HG02759 (cell line): ENCODE measurements around the gene ADD3.
A peak's percentile ranks its signal among the peaks of the same experiment; 100 is the strongest.
"Not testable (repeated sequence)": the region's sequence is repeated elsewhere in the genome, so short reads cannot be mapped to it uniquely, and the experiment has no call there.

Experiments
- ATAC-seq: cut with Tn5 transposase; IDR thresholded peaks from one replicate; pipeline ENCODE4 v1.9.1; 2021; ENCODE audit warnings: mild to moderate bottlenecking, moderate library complexity; ENCODE audit not compliant: unreplicated experiment

The ADD3 gene

DNA sequence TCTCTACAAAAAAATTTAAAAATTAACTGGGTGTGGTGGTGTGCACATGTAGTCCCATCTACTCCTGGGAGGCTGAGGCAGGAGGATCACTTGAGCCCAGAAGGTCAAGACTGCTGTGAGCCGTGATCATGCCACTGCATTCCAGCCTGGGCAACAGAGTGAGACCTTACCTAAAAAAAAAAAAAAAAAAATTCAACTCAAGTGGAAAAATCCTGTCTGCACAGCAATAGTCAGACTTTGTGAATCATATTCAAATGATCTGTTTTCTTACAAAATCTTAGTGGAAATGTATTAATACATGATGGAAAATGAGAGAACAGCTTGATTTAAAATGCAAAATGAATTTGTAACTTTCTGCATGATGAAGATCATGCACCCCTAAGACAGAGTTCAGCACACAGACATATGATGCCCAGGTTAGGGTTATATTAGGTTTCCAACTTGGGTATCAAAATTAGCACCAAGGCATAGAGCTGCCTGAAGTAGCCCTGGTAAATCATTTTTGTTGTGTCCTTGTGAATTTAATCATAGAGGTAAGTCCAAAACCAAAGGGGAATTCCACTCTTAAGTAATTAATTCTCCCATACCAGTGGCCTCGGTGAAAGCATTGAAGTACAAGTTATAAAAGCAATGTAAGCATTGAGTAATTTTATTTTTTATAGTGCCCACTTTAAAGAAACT is 93.8 kb downstream of the ADD3 start:
- peak; percentile 69 for ATAC-seq

DNA sequence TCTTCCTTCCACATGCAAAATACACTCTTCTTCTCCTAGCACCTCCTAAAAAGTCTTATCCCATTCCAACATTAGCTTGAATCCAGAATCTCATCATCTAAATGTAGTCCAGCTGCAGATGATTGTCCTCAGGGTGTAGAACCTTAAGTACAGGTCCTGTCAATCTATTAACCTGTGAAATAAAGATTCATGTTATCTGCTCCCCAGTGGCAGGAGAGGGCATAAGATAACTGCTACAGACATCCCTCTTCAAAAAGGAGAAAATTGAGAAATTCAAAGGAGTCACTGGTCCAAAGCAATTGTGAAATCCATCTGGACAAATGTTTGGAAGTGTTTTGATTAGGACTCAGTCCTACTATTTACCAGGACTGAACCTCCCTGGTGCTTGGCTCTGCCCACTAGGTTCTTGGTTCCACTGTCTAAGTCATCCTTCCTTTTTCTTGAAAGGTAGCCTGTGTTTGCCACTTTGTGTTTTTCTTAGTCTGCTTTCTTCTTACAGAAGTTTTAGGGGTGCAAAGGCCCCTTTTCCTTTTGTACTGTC is 96.2 kb downstream of the ADD3 start:
- ATAC-seq: no peak

DNA sequence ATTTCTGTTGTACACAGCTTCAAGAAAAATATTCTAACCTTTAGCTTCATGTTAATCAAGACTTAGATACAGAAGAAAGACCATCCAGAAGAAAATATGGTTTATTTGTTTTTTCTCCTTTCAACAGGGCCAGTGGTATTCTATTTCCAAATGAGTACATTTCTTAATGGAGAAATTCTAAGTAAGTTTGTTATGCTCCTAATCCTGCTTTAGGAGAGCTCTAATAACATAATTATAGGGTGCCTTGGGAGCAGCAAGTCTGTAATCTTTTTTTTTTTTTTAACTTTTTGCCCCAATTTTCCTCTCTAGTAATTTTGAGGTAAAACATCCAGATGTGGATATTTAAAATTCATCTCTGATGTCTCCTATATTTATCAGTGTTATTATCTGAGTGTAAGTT is 98.1 kb downstream of the ADD3 start:
- no peak for ATAC-seq

DNA sequence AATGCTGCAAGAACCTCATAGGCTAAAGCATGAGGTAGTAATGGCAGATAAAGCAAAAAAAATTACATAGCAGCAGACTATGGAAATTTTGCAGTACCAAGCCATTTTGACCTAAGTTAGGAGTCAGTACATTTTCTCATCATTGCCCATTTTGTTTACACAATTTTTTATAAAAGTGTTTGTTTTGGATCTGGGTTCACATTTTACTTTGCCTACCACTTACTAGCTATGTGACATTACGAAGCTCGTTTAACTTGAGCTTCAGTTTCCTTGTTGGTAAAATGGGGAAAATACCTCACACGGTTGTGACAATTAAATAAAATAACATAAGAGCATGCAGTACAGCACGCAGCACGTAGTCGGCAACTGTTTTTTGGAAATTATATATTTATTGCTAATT is 99.6 kb downstream of the ADD3 start:
- no peak for ATAC-seq

DNA sequence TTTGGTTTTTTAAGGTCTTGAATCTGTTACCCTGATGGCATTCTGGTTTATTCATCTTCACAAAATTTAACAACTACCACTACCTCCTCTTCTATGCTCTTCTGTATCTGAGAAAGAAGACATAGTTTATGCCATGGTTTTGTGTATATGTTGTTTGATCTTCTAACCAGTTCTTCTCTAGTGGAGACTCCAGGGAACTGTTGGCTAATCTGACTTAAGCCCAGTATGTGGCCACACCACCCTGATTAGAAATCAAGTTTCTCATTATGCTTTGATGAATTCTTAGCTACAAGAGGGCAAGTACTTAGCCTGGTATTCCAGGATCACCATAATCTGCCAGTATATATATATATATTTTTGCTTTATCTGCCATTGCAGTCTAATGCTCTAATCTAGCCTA is 100.1 kb downstream of the ADD3 start:
- ATAC-seq: no peak

DNA sequence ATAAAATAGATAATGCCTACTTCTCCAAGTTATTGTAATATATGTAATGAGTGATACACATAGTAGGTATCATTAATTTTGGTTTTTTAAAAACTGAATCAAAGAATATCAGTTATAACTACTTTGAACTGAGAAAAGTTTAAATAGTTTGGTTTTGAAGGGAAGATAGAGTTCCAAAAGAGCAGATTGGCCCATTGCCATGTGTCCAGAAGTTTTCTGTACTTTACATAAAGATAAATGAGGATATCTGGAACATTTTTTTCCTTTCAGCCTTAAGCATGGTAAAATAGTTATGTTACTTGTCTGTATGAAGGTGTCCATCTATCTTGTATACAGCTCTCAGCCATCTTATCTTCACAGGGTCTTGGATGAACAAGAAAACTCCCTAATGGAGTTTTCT is 101.7 kb downstream of the ADD3 start:
- no peak for ATAC-seq

DNA sequence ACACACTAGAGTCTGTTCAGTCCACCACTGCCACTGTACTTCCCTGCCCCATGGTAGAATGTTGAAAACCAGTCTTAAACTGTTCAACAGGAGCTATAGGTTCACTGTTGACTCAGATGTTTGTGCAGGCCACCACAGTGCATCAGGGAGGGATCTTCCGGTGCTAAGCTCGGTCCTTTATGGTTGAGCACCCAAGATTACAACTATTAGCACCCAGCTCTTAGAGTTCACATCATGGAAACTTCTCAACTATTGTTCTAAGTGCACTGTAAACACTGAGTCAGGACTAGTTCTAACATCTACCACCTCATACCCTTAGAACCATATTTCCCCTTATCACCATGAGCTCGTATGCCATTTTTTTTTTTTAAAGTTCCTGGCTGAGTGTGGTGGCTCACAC is 102.6 kb downstream of the ADD3 start:
- peak; percentile 43 for ATAC-seq

DNA sequence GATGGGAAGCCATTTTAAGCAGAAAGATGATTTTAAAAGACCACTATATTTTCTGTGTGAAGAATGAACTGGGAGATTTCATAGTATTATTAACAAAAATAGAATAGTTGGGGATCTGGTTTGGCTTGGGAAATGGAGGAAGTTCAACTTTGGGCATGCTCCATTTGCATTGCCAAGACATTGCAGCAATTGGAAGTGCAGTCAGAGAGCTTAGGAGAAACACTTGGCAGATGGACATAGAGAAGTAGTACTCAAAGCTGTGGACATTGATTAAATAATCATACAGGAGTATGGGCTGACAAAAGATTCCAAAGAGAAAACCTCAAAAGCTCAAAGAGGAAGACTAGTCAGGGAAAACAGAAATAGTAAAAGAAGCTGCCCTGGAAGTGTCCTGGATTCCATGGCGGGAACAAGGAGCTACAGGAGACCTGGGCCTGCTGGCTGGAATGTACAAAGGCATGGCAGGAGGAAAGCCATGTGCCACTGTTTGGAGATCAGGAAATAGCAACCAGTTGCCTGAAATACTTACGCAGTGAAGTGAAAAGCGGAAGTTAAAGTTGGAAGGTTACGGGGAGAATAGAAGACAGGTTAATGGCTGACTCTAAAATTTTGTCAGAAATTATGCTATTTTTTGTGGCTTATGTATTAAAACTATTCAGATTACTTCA is 106.0 kb downstream of the ADD3 start:
- no peak for ATAC-seq

DNA sequence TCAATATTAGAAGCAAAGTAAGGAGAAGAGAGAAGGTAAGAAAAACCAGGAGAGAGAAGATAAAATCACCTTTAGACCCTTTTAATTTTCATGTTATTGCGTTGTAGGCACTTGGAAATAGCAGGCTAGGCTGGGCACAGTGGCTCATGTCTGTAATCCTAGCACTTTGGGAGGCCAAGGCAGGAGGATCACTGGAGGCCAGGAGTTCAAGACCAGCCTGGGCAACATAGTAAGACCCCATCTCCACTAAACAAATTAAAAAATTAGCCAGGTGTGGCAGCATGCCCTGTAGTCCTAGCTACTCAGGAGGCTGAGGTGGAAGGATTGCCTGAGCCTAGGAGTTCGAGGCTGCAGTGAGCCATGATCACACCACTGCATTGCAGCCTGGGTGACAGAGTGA is 106.9 kb downstream of the ADD3 start:
- ATAC-seq: not testable (repeated sequence)

DNA sequence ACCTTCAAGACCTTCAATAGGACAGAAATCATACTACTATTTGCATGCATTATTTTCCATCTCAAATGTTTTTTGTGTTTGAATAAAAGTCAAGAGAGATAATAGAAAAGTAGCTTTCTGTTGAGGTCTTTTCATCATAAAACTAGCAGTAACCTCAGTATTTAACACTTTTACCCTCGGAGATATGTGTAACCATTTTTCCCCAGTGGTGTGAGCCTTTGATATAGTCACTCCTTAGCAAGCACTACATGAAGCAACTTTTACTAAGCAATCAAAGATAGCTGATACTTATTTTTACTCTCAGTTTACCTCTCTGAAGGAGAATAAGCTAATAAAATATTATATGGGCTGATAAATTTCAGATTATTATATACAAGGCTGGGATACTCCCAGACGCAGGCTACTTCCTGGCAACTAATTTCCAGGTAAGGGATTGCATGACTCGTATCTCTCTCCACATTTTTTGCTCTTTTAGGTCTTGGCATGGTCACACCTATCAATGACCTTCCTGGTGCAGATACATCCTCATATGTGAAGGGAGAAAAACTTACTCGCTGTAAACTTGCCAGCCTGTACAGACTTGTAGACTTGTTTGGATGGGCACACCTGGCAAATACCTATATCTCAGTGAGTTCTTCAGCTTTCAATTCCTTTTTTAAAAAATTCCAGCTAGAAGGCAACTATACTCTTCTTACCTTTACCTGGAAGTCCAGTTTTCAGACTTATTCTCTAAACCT is 108.2 kb downstream of the ADD3 start:
- ATAC-seq: no peak

DNA sequence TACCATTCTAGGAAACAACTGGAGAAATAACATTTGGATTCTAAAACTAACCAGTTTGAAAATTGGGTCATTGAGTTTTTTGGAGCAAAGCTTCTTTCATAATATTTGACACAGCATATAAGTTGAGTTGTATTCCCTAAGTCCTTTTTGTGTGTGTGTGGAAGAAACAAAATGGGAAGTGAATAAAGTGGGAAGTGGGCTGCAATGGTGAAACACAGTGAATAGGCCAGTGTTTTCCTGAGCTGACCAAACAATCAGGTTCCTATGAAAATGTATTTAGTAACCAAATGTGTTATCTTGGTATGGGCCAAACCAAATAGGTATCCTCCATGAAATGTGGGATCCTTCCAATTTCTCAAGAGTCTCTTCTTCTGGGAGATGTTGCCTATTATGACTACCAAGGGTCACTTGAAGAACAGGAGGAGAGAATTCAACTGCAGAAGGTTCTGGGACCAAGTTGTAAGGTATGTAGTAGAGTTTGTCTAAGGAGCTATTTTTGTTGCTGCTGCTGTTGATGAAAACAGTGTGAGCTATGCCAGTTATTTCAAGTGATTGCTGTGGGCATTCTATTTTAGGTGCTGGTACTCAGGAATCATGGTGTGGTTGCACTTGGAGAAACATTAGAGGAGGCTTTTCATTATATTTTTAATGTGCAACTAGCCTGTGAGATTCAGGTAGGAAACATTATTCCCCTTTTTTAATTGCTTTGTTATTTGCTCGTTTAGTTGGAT is 111.3 kb downstream of the ADD3 start:
- ATAC-seq: no peak

DNA sequence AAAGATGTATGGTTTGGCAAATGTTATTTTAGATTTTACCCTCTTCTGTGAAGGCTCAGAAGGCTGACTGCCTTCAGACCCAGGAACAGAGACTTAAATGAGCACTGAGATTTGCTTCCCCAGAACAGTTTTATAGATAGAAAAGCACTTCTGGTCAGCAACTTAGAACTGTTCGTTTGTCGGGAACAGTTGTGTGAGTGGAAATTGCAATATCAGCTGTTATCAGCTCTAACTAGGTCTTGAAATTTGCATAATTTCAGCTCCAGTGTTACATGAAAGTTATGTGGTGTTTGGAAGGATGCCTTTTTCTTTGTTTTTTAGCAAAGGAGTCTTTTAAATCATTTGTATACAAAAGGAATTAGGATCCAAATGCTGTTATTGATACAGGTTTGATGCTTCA is 115.8 kb downstream of the ADD3 start:
- ATAC-seq: no peak

DNA sequence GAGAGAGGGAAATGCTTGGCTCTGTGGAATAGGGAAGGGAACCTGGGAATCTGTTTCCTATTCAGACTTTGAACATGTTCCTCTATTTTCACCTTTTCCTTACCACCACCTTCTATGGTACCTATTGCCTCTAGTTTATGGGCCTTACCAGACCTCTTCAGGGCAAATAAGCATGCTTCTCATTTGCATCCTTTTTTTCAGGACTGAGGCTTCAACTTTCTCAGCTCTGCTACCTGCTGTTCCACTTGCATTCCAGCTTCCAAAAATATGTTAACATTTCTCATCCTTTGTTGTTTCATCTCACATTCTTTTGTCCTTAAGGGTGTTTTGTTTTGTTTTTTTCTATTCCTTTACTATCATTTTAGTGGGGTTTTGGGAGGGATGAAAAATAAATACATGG is 121.7 kb downstream of the ADD3 start:
- no peak for ATAC-seq

DNA sequence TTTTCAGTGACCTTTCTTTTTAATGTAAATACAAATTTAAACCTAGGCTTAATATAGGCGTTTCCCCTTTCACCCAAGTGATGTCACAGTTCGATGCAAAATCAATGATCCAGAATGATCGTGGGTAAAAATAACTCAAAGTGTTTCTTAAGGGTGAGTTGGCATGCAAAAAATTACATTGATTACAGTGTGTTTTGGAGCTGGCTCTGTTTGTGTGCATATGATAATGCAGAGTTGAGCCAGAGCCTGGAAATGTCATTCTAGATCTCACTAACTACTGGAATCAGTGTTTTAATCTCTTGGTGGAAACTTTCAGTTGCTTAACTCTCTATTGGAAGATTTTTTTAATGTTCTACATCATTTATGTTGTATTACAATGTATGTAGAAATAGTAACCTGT is 127.1 kb downstream of the ADD3 start:
- ATAC-seq: no peak

DNA sequence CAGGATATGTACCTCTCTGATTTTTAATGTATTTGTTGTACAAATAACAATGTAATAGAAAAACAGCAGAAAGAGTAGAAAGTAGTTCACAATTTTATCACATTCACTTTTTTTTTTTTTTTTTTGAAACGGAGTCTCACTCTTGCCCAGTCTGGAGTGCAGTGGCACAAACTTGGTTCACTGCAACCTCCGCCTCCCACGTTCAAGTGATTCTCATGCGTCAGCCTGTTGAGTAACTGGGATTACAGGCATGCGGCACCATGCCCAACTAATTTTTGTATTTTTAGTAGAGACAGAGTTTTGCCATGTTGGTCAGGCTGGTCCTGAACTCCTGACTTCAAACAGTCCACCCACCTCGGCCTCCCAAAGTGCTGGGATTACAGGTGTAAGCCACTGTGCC is 128.1 kb downstream of the ADD3 start:
- ATAC-seq: not testable (repeated sequence)

DNA sequence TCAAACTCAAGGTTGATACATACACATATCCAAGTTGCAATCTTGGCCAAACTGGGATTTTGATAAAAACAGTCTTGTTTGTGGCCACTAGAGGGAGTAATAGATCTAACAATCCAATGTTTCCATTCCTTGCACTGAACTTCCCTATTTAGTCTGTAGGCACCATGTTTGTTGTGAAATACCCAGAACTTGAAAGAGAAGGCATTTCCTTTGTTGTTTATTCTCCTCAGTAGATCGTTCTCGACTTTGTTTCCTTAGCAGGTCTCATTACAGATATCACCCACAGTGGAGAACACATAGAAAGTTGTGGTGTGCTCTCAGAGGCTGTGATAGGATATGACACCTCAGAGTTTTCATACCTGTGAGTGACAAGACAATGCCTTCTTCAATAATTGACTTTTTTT is 129.4 kb downstream of the ADD3 start:
- ATAC-seq: peak; percentile 52

DNA sequence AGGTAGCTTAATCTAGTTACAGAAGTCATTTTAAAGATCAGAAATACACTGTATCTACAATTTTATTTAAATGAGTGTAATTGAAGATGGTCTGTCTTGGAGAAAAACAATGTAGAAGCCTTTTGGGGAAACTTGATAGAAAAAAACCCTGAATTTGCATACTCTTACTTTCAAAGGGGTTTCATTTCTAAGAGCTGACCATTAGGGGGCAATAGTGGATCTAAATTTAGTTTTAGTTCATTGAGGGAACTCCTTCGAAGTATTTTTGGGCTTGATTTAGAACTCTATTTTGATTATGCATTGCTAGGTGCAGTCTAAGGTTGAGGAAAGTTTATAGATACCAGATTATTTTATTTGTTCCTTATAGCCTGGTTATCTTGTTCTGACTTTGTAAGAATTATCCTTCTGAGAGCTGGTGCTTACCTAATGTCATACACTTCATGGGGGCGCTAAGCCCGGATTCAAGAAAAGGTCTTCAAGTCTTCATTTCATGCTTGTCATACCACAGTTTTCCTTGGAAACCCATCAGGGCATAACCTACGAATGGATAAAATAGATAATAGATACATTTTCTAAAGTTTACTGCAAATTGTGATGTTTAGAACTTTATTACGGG is 130.5 kb downstream of the ADD3 start:
- ATAC-seq: peak; percentile 46

DNA sequence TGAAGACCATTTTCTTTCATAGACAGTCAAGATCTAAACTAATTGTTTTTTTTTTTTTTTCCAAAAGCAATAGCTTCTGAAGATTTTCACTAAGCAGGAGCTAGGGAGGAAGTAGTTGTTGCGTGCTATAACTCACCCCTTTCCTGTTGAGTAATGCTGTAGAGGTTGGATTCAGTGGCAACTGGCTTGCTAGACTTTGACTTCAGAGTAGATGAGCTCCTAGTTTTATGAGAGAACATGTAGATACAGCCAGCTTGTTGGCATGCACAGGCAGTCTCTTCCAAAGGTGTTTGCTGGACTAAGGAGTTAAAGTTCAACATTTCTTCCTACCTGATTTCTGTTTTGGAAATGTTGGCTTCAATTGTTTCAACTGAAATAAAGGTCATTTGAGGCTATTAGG is 133.4 kb downstream of the ADD3 start:
- no peak for ATAC-seq

DNA sequence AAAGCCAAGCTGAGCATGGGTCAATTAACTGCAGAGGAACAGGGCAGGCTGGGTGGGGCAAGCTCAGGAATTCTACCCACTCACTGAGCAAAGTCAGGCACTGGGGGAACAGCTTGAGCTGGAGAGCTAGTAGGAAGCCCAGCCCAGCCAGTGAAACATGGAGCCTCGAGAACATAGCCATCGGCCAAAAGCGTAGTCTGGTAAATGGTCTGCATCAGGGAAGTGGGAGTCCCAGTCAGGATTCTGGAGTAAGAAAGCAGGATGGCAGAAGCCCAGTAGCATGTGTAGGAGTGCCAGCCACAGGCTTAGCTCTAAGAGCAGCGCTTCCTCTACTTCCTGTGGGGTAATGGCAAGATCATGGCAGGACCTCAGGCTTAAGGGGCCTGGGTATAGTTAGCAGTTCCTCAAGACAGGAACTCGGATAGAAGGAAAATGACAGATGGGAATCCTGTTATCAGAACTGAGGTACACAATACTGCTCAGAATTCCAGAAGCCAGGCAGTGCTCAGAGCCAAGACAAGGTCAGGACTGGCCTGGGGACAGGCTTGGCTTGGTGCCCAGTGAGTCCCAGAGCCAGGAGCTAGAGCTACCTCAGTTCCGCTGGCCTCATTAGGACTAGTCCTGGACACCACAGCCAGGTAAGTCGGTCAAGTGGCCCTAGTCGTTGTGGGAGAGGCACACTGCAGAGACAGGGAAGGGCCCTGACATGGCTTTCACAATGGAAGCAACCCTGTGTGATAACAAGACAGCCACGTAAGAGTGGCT is 134.3 kb downstream of the ADD3 start:
- ATAC-seq: no peak

DNA sequence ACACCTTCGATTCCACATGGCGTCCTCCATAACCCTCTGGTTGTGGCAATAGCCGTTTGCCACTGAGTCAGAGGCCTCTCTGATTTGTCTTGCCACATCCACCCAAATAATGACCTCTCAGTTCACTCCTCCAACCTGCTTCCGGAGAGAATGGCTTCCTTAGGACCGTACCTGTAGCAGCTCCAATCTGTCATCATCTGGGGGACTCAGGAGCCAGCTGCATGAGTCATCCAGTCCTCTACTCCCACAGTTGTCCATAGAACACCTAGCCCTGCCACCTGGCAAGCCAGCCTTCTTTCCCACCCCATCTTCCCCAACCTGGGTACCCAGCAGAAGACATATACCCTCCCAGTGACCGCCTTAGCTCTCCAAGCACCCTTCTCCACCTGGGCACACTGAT is 135.2 kb downstream of the ADD3 start:
- no peak for ATAC-seq
